GM10266 (cell line): ENCODE measurements around the gene WWP2.
A peak's percentile ranks its signal among the peaks of the same experiment; 100 is the strongest.
"Not testable (repeated sequence)": the region's sequence is repeated elsewhere in the genome, so short reads cannot be mapped to it uniquely, and the experiment has no call there.

ENCODE experiments used
- DNase-seq: peaks from one replicate; pipeline ENCODE4 v3.0.0; 2012; ENCODE audit errors: extremely low spot score
- CTCF ChIP-seq: IDR thresholded peaks from 2 replicates; pipeline ENCODE4 v1.5.1; 2012; ENCODE audit warnings: mild to moderate bottlenecking, low read depth; ENCODE audit not compliant: control insufficient read depth, insufficient read depth; ENCODE audit errors: missing control alignments

The WWP2 gene

GRCh38 chr16:69942099-69942491, 180.0 kb downstream of the WWP2 start:
- no peak for DNase-seq
- TF ChIP-seq CTCF: no peak

- DNase-seq: no peak
- no peak for TF ChIP-seq CTCF
Observed at GRCh38 chr16:69942627-69943170, 180.6 kb downstream of the WWP2 start.

DNA sequence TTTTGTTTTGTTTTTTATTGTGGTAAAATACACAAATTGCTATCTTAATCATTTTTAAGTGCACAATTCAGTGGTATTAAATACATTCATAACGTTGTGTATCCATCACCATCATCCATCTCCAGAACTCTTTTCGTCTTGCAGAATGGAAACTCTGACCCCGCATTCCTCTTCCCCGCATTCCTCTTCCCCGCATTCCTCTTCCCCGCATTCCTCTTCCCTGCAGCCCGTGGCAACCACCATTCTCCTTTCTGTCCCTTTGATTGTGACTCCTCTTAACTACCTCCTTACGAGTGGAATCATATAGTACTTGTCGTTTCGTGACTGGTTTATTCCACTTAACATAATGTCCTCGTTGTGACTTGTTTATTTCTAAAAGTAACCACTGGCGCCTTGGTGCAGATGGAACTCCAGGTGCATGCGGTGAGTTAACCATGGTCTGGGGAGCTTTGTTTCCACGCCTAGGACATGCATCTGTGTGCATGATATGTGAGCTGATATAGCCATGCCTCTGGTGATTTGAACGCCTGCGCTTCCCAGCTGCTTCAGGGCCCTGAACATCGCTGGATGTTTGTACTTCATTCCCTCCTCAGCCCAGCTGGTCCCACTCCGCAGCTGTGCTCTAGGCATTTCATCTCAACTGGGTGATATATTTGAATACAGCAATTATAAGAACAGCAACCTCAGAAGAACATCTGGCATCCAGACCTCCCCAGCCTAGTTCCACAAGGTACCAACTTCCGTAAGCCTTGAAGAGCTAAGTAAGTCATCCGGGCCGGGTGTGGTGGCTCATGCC, 181.3 kb downstream of the WWP2 start:
- not testable (repeated sequence) for DNase-seq

GRCh38 chr16:69950411-69950810, 188.3 kb downstream of the WWP2 start:
- DNase-seq: not testable (repeated sequence)

DNA sequence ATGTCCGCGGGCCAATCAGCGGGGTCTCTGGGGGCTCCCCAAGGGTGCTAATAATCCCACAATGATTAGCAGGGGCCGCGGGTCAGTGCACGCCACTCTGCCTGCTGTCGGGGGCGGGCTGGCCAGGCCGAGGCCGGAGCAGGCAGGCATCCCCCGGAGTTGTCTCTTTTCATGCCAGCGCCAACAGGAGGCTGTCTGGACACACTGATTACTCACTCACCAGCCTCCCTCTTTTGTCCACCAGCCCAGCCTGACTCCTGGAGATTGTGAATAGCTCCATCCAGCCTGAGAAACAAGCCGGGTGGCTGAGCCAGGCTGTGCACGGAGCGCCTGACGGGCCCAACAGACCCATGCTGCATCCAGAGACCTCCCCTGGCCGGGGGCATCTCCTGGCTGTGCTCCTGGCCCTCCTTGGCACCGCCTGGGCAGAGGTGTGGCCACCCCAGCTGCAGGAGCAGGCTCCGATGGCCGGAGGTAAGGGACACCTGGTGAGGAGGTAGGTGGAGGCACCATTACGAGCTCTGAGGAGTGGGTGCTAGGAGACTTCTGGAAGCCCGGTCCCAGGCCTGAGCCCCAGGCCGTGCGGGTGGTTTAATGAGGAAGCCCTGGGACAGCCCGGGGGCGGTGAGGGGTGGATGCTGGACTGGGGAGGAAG, 189.0 kb downstream of the WWP2 start, which contains the start of gene CLEC18A:
Gene CLEC18A, plus strand, starts transcription at position 318 of the 655 bp plus-strand sequence. Its CDS starts 33 bp downstream, at position 351.
- DNase-seq: not testable (repeated sequence)

DNA sequence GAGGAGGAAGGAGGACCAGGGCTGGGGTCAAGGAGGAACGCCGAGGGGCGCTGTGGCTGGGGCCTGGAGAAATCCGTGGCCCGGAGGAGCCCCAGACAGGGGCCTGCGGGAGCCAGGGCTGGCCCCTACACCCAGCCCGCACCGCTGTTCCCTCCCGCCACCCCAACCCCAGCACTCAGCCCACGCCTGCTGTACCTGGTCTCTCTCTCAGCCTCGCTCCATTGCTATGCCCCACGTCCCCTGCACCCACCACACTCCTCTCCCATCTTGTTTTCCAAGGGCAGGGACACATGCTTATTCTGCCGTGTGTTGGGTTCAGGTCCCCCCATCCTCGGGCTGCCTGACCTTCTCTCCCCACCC, 189.5 kb downstream of the WWP2 start:
- DNase-seq: not testable (repeated sequence)

DNA sequence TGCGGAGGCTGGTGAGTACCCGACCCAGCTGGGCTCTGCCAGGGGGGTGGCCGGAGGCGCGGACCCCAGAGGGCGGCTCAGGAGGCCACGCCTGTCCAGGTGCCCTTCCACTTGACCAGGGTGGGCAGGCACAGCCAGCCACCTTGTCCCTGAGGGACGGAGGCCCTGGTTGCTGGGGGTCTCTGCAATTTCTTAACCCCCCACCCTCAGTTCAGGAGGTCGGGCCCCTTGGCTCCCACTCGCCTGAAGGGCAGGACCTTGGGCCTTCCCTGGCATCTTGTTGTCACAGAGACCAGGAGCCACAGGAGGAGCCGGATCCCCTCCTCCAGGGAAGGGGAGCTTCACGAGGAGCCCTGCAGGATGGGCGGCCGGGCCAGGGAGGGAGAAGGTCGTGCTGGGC, 190.0 kb downstream of the WWP2 start:
- not testable (repeated sequence) for DNase-seq

- not testable (repeated sequence) for DNase-seq
Observed at GRCh38 chr16:69952572-69953355, 190.6 kb downstream of the WWP2 start.

- DNase-seq: not testable (repeated sequence)
Observed at GRCh38 chr16:69954241-69954640, 192.1 kb downstream of the WWP2 start.

DNA sequence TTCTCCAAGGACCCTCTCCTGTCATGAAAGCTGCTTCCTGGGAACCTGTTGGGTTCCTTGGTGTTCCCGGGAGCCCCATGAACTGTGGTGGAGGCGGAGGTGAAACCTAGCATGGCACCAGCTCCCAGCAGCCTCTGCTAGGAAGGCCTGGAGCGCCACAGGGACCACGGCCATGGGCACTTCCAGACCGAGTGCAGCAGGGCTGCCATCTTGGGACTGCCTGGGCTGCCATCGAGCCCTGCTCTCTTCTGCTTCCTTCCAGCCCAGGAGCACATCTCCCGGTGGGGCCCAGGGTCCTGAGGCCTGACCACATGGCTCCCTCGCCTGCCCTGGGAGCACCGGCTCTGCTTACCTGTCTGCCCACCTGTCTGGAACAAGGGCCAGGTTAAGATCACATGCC, 201.2 kb downstream of the WWP2 start:
- not testable (repeated sequence) for DNase-seq

DNA sequence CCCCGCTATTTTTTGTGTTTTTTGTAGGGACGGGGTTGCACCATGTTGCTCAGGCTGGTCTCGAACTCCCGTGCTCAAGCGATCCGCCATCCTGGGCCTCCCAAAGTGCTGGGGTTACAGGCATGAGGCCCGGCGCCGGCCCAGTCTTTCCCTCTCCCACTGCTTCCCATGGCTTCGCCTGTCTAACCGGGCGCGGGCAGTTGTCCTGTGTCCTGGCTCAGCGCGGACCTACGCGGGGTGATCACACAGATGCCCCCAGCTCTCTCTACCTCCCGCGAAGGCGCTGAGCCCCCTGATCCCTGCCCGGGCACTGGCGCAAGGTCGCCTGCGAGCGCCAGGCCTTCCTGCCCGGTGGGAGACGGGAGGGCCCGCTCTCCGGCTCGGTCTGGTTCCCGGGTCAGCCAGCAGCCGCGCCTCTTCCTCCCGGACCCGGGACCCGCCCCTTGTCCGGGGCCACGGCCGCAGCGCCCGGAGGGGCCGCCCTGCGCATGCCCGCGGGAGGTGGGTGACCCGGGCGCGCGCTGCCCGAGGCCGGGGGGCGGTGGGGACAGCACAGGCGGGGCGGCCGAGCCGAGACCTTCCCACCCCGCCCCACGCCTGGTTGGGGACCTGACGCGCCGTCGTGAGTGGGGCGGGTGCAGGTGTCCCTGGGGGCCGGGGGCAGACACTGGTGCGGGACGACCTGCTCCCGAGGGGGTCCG, 203.0 kb downstream of the WWP2 start:
- peak; percentile 16 for DNase-seq

DNA sequence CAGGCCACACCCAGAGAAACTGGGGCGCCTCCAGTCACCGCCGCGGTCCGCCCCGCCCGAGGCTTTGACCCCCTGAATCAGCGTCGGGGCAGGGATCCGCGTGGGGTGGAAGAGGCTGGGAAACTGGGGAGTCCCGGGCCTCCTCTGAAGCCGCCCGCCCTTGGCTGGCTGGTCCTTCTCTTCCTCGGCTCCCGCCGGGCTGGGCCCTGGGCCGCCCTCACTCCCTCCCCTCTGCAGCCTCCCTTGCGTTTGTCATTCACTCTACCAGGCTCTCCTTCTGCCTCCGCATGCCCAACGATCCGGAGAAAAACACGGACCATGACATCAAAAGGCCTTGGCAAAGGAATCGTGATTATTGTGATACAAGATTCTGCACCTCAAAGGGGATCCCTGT, 203.5 kb downstream of the WWP2 start:
- DNase-seq: not testable (repeated sequence)

DNA sequence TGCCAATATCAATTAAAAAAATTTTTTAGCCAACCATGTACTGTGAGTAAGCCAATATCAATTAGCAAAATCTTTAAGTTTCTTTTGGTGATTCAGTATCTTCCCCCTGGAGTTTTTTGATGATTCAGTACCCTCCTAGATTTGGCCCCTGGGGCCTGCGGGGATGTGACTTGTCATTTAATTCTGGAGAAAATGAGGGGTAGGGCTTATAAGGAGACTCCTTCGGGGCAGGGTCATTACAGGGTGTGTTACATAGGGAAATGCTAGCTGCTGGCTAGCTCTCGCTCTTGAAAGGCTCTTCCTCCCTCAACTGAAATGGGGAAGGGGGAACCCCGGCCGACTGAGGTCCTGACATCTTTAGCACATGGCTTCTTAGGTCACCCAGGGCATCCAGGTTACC, 205.6 kb downstream of the WWP2 start:
- DNase-seq: not testable (repeated sequence)

DNA sequence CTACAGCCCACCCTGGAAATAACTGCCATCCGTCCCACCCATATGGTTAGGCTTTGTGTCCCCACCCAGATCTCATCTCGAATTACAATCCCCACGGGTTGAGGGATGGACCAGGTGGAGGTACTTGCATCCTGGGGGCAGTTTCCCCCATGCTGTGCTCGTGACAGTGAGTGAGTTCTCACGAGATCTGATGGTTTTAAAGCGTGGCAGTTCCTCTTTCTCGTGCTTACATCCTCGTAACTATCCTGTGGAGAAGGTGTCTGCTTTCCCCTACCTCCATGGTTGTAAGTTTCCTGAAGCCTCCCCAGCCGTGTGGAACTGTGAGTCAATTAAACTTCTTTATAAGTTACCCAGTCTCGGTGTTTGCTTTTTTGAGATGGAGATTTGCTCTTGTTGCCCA, 206.0 kb downstream of the WWP2 start:
- DNase-seq: not testable (repeated sequence)

- not testable (repeated sequence) for DNase-seq
Observed at GRCh38 chr16:69969657-69970056, 207.5 kb downstream of the WWP2 start.

GRCh38 chr16:69972120-69972519, 210.0 kb downstream of the WWP2 start:
- DNase-seq: not testable (repeated sequence)

GRCh38 chr16:69972935-69973334, 210.8 kb downstream of the WWP2 start:
- not testable (repeated sequence) for DNase-seq

DNA sequence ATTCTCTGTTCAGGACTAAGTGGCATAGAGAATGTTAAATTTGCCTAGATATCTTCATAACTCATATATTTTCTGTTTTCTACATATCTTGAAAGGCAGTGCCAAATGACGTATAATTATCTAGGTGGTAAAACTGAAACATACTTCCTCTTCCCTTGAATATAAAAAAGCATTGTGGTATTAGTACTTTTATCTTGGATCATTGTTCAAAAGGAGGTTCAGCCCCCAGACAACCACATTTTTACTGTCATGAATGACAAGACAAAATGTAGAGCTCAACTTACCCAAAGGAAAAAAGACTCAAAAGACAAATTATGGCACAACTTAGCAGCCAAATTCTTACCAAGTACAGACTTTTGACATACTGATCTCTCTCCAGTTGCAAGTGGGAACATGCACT, 223.1 kb downstream of the WWP2 start:
- not testable (repeated sequence) for DNase-seq
